Trophoblast cell (in vitro differentiated cells and primary cell): ENCODE measurements around the gene EFCAB13.

Experiments used
- DNase-seq, 2 donors: peaks; one replicate each; pipeline ENCODE4 v3.0.0-alpha.2; 2016
- H2AFZ ChIP-seq: 2 replicates; pipeline ENCODE4 v1.6.1; 2013; ENCODE audit warnings: low read length, moderate library complexity, mild to moderate bottlenecking; ENCODE audit not compliant: insufficient read depth, poor library complexity
- H2AK5ac ChIP-seq: 2 replicates; pipeline ENCODE4 v1.6.1; 2013; ENCODE audit warnings: mild to moderate bottlenecking, low read length
- H2BK120ac ChIP-seq: 2 replicates; pipeline ENCODE4 v1.6.1; 2013; ENCODE audit warnings: low read length, mild to moderate bottlenecking, moderate library complexity; ENCODE audit not compliant: insufficient read depth, poor library complexity
- H2BK12ac ChIP-seq: 2 replicates; pipeline ENCODE4 v1.6.1; 2013; ENCODE audit warnings: mild to moderate bottlenecking, low read length, moderate library complexity
- H2BK5ac ChIP-seq: 2 replicates; pipeline ENCODE4 v1.6.1; 2013; ENCODE audit warnings: low read length, low read depth, moderate library complexity, mild to moderate bottlenecking; ENCODE audit not compliant: poor library complexity
- H3K14ac ChIP-seq: 2 replicates; pipeline ENCODE4 v1.6.1; 2013; ENCODE audit warnings: mild to moderate bottlenecking, low read length
- H3K18ac ChIP-seq: 2 replicates; pipeline ENCODE4 v1.6.1; 2013; ENCODE audit warnings: mild to moderate bottlenecking, low read length
- H3K23ac ChIP-seq: 2 replicates; pipeline ENCODE4 v1.6.1; 2013; ENCODE audit warnings: low read length
- H3K27ac ChIP-seq: 2 replicates; pipeline ENCODE4 v1.5.1; 2013; ENCODE audit warnings: low read depth, mild to moderate bottlenecking, inconsistent platforms, low read length, moderate library complexity
- H3K27me3 ChIP-seq: 2 replicates; pipeline ENCODE4 v1.6.1; 2013; ENCODE audit warnings: inconsistent platforms, mild to moderate bottlenecking, low read length, moderate library complexity; ENCODE audit not compliant: insufficient read depth
- H3K36me3 ChIP-seq, 2 experiments: 1 replicate in 1 of 2; 2 replicates in 1 of 2; pipeline ENCODE4 v1.6.1; 2013; ENCODE audit warnings: low read length in 2 of 2, mild to moderate bottlenecking in 2 of 2, moderate library complexity in 1 of 2; ENCODE audit not compliant: insufficient read depth in 2 of 2, control insufficient read depth in 1 of 2
- H3K4ac ChIP-seq: 2 replicates; pipeline ENCODE4 v1.6.1; 2013; ENCODE audit warnings: low read depth, mild to moderate bottlenecking, low read length, moderate library complexity
- H3K4me1 ChIP-seq, 2 experiments: 1 replicate in 1 of 2; 2 replicates in 1 of 2; pipeline ENCODE4 v1.6.1; 2013; ENCODE audit warnings: low read length in 2 of 2, mild to moderate bottlenecking in 2 of 2, moderate library complexity in 1 of 2; ENCODE audit not compliant: insufficient read depth in 2 of 2, control insufficient read depth in 1 of 2
- H3K4me2 ChIP-seq: 2 replicates; pipeline ENCODE4 v1.6.1; 2013; ENCODE audit warnings: inconsistent platforms, mild to moderate bottlenecking, low read length, moderate library complexity
- H3K4me3 ChIP-seq: 2 replicates; pipeline ENCODE4 v1.5.1; 2013; ENCODE audit warnings: mild to moderate bottlenecking, low read depth, low read length, inconsistent platforms
- H3K79me1 ChIP-seq: one replicate; pipeline ENCODE4 v1.6.1; 2013; ENCODE audit warnings: low read length
- H3K79me2 ChIP-seq: 2 replicates; pipeline ENCODE4 v1.6.1; 2013; ENCODE audit warnings: low read length, mild to moderate bottlenecking; ENCODE audit not compliant: control insufficient read depth, insufficient read depth, poor library complexity
- H3K9ac ChIP-seq: 2 replicates; pipeline ENCODE4 v1.6.1; 2013; ENCODE audit warnings: mild to moderate bottlenecking, low read length
- H3K9me3 ChIP-seq: 2 replicates; pipeline ENCODE4 v1.6.1; 2013; ENCODE audit warnings: low read depth, mild to moderate bottlenecking, control low read depth, inconsistent platforms, low read length; ENCODE audit not compliant: insufficient read depth
- H4K12ac ChIP-seq: 2 replicates; pipeline ENCODE4 v1.6.1; 2013; ENCODE audit warnings: low read depth, mild to moderate bottlenecking, low read length, moderate library complexity
- H4K8ac ChIP-seq: 2 replicates; pipeline ENCODE4 v1.6.1; 2013; ENCODE audit warnings: low read depth, mild to moderate bottlenecking, low read length, moderate library complexity
- H4K91ac ChIP-seq: one replicate; pipeline ENCODE4 v1.6.1; 2013; ENCODE audit warnings: low read depth, mild to moderate bottlenecking, low read length, moderate library complexity
- WGBS: extraction: QIAGEN DNeasy Blood & Tissue Kit; methylation state at CpG from one replicate; pipeline ENCODE4 v1.1.7; 2013; ENCODE audit warnings: missing lambda C conversion rate; ENCODE audit not compliant: insufficient read length, insufficient coverage; ENCODE audit errors: extremely low coverage; 5-methylcytosine and 5-hydroxymethylcytosine counted together

The EFCAB13 gene

DNA sequence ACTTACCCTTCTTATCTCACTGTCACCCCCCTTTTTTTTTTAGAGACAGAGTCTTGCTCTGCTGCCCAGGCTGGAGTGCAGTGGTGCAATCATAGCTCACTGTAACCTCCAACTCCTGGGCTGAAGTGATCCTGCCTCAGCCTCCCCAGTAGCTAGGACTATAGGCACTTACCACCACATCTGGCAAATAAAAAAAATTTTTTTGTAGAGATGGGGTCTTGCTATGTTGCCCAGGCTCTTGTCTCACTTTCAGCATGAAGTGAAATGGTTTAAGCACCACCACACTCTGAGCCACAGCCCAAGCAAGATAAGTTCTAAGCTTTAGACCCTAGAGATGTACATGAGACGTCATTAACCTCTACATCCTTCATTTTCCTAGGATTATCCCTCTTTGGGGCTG lies 34.5 kb upstream of the EFCAB13 start:
- Histone ChIP-seq H2AK5ac (no peak overlapping the region), H4K12ac (no peak overlapping the region), H3K4me1 (peaks cover 5 to 6% of the 10 kb centered on the region in 2 experiments), H3K23ac (no peak overlapping the region), H3K9me3 (no peaks in the 10 kb centered on the region), H2BK5ac (no peak overlapping the region), H3K4ac (no peak overlapping the region), H2BK12ac (no peak overlapping the region), H2AFZ (no peak overlapping the region), H3K4me3 (no peak overlapping the region), H3K79me2 (no peaks in the 10 kb centered on the region), H3K18ac (no peak overlapping the region), H3K4me2 (no peak overlapping the region), H4K8ac (no peak overlapping the region), H3K27ac (no peak overlapping the region), H3K27me3 (no peaks in the 10 kb centered on the region), H4K91ac (no peak overlapping the region), H3K36me3 (no peaks in the 10 kb centered on the region), H2BK120ac (no peak overlapping the region), H3K14ac (no peak overlapping the region), H3K9ac (no peak overlapping the region), H3K79me1 (no peaks in the 10 kb centered on the region)
- DNase-seq, result no peak
- no CpG with 5 or more reads among the region's 1 CpG for WGBS

DNA sequence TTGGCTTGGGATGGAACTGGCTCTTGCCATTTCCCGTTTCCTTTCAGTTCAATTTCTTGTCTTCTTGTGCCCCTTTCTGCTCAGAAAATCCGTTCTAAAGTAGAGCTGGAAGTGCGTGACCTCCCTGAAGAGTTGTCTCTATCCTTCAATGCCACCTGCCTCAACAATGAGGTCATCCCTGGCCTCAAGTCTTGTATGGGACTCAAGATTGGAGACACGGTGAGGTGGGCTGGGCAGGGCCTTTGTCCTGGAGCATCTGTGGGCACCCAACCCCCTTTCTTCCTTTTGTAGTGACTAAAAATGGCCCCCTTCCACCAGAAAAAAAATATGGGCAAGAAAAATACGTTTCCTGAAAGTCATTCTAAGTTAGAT lies 32.9 kb upstream of the EFCAB13 start:
- H2AK5ac ChIP-seq, result no peak overlapping the region
- H3K18ac ChIP-seq, result no peak overlapping the region
- peaks cover 5 to 6% of the 10 kb centered on the region in 2 experiments for H3K4me1 ChIP-seq
- H3K9me3 ChIP-seq, result no peaks in the 10 kb centered on the region
- no peak overlapping the region for H4K12ac ChIP-seq
- no peak overlapping the region for H4K91ac ChIP-seq
- no peak overlapping the region for H3K14ac ChIP-seq
- no peak for DNase-seq
- no peak overlapping the region for H3K27ac ChIP-seq
- no peaks in the 10 kb centered on the region for H3K36me3 ChIP-seq
- H2AFZ ChIP-seq, result no peak overlapping the region
- no peak overlapping the region for H3K4me3 ChIP-seq
- H2BK12ac ChIP-seq, result no peak overlapping the region
- no peak overlapping the region for H4K8ac ChIP-seq
- WGBS, result no CpG with 5 or more reads among the region's 5 CpGs
- H3K4ac ChIP-seq, result no peak overlapping the region
- no peak overlapping the region for H3K9ac ChIP-seq
- no peaks in the 10 kb centered on the region for H3K27me3 ChIP-seq
- no peak overlapping the region for H2BK120ac ChIP-seq
- no peak overlapping the region for H3K4me2 ChIP-seq
- H3K23ac ChIP-seq, result no peak overlapping the region
- H3K79me1 ChIP-seq, result no peaks in the 10 kb centered on the region
- H3K79me2 ChIP-seq, result no peaks in the 10 kb centered on the region
- no peak overlapping the region for H2BK5ac ChIP-seq

DNA sequence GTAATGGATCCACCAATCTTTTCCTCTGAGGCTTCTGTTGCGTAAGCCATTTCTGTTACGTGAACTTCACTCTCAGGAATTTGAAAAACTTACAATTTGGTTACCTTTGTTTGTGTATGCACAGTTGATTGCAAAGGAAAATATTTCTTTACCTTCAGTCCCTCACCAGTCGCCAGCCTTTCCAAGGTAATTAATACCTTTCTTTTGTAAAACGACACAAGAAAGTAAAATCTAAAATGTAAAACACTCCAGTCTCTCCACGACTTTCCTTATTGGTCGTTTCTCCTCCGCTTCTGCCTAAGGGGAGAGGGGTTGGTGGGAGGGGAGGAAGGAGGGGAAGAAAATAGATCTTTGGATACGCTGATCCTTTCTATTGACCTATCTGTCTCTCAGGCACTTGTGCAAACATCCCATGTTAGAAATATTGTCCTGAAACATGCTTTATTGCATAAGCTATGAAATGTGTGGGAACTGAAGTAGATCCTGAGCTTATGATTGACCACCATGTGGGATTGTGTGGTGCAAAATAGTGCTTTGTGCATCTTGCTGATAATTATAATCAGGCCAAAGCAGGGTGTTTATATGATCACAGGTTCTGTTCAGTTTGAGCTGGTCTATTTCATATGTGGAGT lies 32.4 kb upstream of the EFCAB13 start:
- no peak overlapping the region for H3K4me3 ChIP-seq
- no peak overlapping the region for H3K18ac ChIP-seq
- no peak overlapping the region for H3K27ac ChIP-seq
- no peak overlapping the region for H3K4me2 ChIP-seq
- no peak overlapping the region for H2BK12ac ChIP-seq
- no peak overlapping the region for H2BK5ac ChIP-seq
- H3K4me1 ChIP-seq, result peaks cover 5 to 6% of the 10 kb centered on the region in 2 experiments
- no peak overlapping the region for H3K14ac ChIP-seq
- H2AK5ac ChIP-seq, result no peak overlapping the region
- H3K79me1 ChIP-seq, result no peaks in the 10 kb centered on the region
- no CpG with 5 or more reads among the region's 8 CpGs for WGBS
- H4K12ac ChIP-seq, result no peak overlapping the region
- H3K36me3 ChIP-seq, result no peaks in the 10 kb centered on the region
- DNase-seq, result peak in 1 of 2 donors; percentile 84
- H3K9ac ChIP-seq, result no peak overlapping the region
- no peak overlapping the region for H4K91ac ChIP-seq
- no peak overlapping the region for H2BK120ac ChIP-seq
- no peak overlapping the region for H3K23ac ChIP-seq
- no peak overlapping the region for H4K8ac ChIP-seq
- no peak overlapping the region for H2AFZ ChIP-seq
- no peaks in the 10 kb centered on the region for H3K9me3 ChIP-seq
- no peak overlapping the region for H3K4ac ChIP-seq
- no peaks in the 10 kb centered on the region for H3K79me2 ChIP-seq
- no peaks in the 10 kb centered on the region for H3K27me3 ChIP-seq

DNA sequence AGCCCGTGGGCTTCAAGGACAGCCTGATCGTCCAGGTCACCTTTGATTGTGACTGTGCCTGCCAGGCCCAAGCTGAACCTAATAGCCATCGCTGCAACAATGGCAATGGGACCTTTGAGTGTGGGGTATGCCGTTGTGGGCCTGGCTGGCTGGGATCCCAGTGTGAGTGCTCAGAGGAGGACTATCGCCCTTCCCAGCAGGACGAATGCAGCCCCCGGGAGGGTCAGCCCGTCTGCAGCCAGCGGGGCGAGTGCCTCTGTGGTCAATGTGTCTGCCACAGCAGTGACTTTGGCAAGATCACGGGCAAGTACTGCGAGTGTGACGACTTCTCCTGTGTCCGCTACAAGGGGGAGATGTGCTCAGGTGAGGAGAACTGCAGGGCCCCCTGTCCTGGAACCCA lies 31.5 kb upstream of the EFCAB13 start:
- H2BK12ac ChIP-seq, result no peak overlapping the region
- no peak overlapping the region for H2BK120ac ChIP-seq
- no peak overlapping the region for H4K91ac ChIP-seq
- H3K14ac ChIP-seq, result no peak overlapping the region
- H3K18ac ChIP-seq, result no peak overlapping the region
- H3K9me3 ChIP-seq, result no peaks in the 10 kb centered on the region
- H2AFZ ChIP-seq, result no peak overlapping the region
- no peak overlapping the region for H2AK5ac ChIP-seq
- no peak overlapping the region for H3K27ac ChIP-seq
- H2BK5ac ChIP-seq, result no peak overlapping the region
- H4K12ac ChIP-seq, result no peak overlapping the region
- no peaks in the 10 kb centered on the region for H3K79me1 ChIP-seq
- no peaks in the 10 kb centered on the region for H3K79me2 ChIP-seq
- no peak overlapping the region for H3K23ac ChIP-seq
- no peak overlapping the region for H4K8ac ChIP-seq
- no peaks in the 10 kb centered on the region for H3K36me3 ChIP-seq
- no peak overlapping the region for H3K4me2 ChIP-seq
- H3K4me1 ChIP-seq, result peaks cover 5 to 6% of the 10 kb centered on the region in 2 experiments
- DNase-seq, result no peak
- H3K27me3 ChIP-seq, result no peaks in the 10 kb centered on the region
- WGBS, result no CpG with 5 or more reads among the region's 14 CpGs
- H3K4me3 ChIP-seq, result no peak overlapping the region
- no peak overlapping the region for H3K9ac ChIP-seq
- no peak overlapping the region for H3K4ac ChIP-seq
